Stimulated activated CD8-positive, alpha-beta memory T cell treated with anti-CD3 and anti-CD28 coated beads, Interleukin-15, amount 100 ng/mL, for 1 hour (primary cell): ENCODE data around the gene ZBTB7C.

Experiments used
- DNase-seq: peaks from one replicate; pipeline ENCODE4 v3.0.0-alpha.2; 2020; ENCODE audit warnings: low read depth

The ZBTB7C gene

DNA sequence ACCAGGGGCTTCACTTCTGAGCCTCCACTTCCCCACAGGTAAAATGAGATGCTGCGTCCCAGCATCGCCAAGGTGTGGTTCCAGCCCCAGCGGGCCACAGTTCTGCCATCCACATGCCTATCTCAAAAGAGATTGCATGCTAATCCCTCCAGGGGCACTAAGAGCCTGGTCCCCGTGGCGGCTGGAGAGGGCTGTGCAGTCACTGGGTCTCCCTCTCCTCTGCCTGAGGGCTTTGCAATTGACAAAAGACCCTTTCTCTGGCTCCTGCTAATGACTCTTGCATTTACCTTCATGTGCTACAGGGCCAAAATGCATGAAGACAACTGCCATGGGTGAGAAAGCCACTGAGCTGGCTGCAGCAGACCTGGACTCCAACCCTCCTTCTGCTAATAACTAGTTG is 18.5 kb downstream of the ZBTB7C start:
- DNase-seq: no peak

DNA sequence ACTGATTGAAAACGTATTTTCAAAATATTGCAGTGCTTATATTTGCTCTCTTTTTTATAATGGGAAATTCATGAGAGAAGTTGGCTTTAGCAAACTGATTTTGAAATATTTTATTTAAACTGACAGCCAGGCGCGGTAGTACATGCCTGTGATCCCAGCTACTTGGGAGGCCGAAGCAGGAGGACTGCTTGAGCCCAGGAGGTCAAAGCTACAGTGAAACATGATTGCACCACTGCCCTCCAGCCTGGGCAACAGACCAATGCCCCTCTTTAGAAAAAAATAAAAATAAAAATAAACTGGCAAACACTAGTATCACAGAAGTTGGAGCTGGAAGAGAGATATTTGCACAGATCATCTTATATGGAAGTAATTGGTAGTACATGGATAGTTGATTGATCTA is 20.7 kb downstream of the ZBTB7C start:
- DNase-seq: no peak

DNA sequence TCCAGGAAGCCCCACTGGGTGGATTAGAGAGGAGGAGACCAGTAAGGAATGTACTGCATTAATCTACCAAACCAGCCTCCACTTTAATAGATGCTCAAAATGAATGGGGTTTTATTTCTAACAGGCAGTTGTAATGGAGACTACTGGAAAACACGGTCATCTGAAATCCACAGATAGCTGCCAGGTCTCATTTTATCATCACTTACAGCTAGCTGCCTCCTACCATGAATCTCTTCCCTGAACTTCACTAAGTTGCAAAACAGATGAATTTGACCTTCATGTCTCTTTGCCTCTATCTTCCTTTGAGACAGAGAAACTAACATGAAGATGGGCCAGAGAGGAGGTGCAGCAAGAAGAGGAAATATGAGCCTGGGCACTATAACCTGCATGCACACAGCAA is 21.9 kb downstream of the ZBTB7C start:
- no peak for DNase-seq

DNA sequence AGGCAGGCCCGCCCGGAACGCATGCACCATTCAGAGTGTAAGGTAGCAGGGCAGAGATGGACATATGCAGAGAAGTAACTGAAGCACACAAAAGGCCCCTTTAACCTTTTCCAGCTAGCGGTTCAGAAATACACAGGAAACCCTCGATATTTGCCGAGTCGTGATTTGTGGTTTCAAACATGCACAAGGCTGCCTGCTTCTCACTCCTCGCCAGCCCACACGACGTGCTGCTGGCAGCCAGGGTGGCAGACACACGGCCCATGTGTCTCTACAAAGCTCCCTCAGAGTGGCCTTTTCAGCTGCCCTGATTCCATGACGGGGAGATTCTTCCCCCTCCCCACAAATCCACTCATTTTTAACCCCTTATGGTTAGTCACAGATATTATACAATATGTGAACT is 23.6 kb downstream of the ZBTB7C start:
- no peak for DNase-seq

DNA sequence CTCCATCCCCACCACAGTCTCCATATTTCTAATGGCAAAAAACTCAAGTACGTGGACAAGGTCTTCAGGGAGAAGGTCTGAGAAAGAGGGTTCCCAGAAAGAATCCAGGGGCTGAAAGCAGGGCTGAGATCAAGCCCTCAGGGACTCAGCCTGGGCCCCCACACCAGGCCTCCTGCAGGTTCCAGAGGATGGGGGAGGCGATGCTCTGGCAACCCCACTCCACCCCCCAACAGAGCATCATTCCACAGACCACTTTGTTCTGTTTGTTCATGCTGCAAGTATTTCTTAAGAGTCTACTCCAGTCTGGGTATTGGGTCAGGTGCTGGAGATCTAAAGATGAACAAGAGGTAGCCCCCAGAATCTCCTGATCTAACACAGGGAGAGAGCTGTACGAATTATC is 32.2 kb downstream of the ZBTB7C start:
- DNase-seq: no peak

DNA sequence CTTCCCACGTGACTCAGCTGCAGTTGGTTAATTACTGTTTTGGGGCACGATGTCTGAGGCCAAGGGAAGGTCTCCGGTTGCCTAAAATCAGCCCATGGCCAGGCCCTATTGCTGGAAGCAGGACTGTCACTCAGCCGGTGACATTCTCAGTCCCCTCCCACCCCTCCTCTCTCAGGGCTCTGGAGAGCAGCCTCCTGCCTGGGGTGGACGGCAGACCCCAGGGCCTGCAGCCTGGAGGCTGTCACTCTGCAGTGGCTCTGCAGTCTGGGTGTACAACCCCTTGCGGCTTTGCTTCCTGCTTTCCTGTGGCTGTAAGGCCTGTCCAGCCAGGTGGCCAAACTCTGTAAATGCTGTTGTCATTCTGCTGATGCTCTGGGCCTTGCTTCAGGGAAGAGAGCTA is 32.8 kb downstream of the ZBTB7C start:
- no peak for DNase-seq

DNA sequence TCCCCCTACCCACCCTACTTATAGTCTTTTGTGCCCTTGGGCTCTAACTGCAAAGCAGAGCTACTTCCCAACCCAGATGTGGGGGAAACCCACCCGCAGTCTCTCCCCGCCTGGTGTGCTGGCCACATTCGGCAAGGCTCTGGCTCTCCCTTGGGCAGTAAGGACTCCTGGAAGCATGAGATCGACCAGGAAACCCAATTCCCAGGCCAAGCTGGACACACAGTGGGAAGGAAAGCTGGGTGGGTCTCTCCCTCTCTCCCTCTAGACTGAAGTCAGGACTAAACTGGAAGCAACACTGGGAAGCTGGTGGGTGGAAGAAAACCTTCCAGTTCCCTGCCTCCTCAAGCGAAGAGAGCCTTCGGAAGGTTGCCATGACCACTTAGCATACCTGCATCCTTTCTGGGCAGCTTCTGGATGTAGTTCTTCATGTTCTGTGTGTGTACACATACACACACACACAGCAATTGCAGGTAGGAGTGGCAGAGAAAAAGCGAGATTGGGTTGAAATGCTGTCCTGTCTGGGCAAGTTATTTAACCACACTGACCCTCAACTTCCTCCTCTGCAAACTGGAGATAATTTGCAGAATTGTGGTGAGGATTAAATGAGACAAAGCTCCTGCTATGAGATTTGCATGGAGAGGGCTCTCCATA is 33.9 kb downstream of the ZBTB7C start:
- DNase-seq: no peak

DNA sequence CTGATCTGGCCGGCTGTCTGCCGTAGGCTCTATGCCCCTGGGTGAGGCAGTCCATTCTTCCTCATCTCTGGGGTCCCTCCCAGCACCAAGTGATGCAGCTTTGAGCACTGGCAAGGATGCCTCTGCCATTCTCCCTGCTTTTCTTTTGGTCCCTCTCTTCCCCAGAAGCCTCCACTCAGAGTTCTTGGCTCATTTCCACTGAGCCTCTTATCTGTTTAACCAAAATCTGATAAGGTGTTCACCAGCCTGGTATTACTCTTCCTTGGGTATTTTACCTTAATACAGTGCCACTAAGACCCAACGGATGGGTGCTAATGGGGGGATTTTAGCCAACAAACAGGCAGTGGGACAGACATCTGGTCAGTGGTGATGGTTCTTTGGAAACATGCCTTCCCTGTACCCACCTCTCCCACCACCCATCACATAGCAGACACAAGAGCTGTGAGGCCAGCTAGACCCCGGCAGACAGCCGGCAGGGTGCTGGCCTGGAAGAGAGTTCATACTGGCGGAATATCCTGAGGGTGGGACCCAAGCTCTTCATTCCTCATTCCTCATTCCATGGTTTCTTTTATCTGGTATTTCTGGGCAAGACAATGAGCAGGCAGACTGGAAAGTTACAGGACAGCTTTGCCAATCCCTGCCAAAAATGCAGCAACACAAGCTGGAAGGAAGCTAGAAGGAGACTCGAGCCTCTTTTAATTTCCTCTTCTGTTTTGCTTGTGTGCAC is 34.6 kb downstream of the ZBTB7C start:
- no peak for DNase-seq

DNA sequence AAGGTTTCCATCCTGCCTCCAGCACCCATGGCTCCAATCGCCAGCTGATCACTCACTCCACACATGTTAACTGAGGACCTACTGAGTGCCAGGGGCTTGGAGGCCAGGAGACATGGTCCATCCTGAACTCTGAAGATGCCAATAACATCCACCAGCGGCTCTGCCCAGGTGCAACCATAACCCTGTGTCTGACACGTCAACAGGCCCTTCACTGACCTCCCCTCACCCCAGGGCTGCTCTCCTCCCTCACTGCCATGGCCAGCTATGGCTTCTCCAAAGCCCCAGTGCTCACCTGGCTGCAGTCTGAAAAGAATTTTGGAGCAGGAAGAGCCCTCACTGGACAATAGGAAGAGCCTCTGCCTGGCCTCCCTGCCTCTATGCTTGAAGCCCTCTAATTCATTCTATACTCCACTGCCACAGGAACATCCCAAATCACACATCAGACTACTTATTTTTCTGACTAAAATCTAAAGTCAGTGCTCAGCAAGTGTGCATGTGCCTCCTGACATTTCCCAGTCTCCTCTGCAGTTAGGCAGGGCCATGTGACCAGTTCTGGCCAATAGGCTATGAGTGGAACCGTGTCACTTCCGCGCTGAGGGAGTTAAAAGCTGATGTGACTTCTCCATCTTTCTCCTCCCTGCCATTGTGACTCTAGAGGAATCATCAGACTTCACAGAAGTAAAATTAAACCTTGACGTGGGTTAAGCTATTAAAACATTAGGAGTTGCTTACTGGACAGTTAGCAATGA is 37.2 kb downstream of the ZBTB7C start:
- no peak for DNase-seq

DNA sequence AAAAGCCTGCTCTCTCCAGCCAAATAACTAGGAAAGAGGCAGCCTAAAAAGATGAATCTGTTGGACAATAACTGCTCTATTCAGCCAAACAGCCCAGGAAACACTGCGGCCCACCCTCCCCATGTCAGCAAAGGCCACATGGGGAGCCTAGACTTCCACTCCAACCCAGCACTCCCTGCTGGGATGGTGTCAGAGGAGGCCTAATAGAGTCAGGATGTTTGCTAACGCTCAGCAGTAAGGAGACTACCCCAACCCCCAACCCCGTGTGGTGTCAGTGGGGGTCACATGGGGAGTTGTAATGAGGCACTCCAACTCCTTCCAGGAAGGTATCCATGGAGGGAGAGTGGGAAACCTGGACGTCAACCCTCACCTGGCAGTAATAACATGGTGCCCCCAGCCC is 41.6 kb downstream of the ZBTB7C start:
- no peak for DNase-seq

DNA sequence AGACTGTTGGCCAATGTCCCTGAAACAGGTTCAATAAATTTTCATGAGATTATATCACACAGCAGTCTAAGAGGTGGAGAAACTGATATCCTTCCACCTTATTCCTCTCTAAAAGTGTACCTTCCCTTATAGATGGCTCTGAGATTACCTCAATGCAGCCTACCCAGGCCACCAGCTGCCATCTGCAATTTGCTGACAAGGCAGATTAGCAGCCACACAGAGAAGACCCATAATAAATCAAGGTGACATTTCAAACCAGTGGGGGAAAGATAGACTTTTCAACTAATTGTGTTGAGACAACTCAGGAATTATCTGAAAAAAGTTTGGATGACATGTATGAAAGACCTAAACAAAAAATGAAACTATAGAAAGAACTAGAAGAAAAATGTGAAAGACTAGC is 43.2 kb downstream of the ZBTB7C start:
- DNase-seq: no peak

DNA sequence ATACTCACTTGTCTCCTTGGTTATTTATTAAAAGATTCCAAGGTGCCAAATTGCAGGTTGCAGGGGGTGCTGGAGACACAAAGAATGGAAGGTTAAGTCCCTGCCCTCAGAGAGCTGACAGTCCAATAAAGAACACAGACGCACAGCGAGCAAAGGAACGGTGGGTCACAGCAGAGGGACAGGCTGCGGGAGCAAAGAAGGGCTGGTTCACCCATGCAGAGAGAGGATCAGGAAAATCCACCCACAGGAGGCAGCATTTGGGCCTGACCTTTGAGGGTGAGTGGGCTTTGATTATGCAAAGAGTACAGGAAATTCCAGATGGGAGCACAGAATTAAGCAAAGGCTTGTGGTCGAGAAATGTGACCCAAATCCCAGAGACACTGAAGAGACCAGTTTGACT is 45.0 kb downstream of the ZBTB7C start:
- no peak for DNase-seq

DNA sequence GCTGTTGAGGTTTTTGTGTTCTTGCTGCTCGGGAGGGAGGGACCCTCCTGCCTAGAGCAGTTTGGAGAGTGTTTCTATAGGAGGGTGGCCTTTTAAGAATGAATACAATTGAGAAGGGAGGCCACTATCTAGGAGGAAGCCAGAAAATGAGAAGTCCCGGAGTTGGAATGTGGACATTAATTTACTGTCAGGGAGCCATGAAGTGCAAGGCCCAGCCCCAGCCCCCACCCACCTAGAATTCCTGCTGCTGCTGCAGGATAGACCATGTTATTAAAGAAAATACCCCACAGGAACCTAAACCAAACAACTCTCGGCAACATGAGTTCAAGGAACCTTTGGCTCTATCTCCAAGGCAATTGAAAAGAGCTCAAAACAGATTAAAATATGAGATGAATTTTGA is 46.0 kb downstream of the ZBTB7C start:
- DNase-seq: no peak

DNA sequence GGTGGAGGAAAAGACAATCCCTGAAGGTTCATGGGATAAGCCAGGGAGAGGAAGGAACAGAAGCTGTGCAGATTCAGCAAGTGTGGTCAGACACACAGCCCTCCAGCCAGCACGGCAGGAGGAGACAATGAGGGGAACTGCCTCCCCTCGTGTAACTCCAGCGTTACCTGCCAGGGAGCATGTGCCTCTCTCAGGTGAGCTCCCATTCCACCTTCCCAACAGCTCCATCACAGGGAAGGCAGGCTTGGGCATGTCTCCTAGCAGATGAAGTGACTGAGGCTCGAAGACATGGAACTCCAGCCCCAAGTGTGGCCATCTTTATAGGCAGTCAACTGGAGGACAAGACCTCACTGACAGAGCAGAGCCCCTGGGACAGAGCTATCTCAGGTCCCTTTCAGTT is 47.4 kb downstream of the ZBTB7C start:
- DNase-seq: no peak

DNA sequence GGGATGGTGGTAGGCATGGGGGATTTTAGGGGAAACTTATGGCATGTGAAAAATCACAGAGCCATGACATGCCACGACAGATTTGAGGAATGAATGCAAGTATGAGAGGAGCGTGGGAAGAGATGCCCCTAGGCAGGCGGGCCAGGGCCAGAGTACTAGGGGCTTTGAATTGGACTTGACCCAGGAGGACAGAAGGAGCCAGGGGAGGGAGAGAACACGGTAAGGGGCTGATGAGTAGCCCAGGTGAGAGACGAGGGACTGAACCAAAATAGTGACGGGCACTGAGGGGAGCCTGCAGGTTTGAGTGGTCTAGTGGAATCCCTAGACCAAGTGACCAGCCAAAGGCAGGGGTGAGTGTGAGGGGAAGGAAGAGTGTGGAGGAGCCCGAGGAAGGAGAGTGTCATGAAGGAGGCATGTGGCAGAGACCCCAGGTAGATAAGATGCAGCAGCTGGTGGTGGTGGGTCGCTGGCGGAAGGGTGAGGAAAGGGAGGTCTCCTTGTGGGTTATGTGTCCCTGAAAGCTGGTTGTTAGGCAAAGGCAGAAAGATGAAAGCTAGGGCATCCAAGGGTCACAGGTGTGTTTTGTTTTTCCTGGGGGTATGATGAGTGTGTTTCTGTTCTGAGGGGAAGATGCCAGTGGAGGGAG is 48.7 kb downstream of the ZBTB7C start:
- DNase-seq: no peak

DNA sequence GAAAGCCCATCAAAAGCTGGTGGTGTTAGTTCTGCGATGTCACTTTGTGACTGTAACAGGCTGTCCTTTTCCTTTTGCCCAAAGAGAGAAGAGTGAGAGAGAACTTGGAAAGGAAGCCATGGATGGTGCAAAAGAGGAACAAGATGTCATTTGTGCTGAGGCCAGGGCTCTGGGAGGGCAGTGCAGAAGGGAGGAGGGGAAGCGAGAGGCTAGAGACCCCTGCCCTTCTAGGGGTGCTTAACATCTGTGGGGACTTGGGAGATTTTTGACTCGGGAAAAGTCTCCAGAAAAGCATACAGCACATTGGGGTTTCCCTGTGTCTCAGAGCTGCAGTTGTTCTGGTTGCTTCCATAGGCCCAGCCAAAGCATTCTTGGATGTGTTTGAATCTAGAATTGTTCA is 49.6 kb downstream of the ZBTB7C start:
- DNase-seq: no peak

DNA sequence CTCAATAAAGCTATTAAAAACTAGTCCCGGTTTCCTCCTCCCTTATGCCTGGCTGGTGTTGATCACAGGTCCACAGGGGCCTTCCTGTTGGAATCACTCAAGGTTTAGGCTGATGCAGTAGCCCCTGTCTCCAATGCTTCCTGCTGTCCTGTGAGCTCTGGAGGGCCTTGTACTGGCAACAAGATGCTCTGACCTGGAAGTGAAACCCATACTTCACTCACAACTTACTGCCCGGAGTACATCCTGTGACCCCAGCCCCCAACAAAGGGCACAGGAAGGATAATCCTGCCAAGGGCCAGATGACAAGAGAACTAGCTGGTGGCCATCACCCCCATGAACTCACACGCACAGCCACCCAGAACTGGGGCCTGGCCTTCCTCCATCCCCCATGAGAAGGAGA is 50.3 kb downstream of the ZBTB7C start:
- DNase-seq: no peak

DNA sequence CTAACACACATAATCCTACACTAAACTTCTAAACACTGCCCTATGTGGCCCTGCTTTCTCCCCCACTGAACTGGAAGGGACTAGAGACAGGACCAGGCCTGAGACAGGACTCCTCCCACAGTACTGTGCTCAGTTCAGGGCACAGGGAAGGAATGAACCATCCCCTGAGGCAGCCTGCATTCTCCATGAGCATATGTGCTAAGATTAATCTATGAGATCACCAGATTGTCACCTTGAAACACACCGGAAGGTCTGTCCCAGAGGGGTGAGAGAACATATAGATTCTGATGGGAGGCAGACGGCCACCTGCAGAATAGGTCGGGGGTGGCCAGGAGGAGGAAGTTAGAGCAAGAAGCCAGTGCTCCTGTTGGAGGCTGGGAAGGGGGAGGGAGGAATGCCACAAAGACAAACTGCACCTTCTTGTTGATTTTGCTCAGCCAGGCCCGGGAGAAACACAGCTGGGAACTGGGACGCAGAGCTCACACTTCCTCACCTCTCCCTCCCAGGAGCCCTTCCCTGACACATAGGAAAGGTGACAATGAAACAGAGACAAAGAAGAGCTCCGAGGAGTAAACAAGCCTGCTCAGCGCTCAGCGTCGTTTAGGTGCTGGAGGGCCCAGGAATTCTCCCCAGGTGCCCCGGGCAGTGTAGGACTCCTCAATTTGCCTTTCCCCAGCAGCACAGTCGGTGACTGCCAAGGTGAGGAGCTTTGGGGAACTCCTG is 52.1 kb downstream of the ZBTB7C start:
- no peak for DNase-seq

DNA sequence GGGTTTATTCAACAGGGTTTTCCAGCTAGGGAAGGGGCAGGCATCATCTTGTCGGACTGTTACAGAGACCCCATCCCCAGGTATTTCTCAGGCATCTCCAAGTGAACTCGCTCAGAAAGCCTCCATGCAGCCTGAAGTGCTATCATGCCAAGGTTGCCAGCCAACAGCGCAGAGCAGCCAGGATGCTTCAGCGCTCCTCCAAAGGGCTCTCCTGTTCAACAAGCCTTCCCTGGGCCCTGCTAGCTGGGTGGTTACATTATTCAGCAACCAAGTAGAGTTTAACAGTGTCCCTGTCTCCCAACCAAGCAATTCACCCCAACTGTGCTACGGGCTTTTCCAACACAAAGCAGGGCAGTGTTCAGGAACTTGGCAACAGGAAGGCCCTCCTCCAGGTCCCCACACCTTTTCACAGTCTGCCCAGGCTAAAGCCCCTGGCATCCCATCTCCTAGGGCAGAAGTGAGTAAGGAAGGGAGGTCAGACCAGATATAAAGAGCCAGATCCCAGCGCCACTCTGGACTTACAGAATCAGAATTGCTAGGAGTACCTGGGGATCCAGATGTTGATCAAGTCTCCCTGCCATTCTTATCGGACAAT is 52.9 kb downstream of the ZBTB7C start:
- DNase-seq: no peak

DNA sequence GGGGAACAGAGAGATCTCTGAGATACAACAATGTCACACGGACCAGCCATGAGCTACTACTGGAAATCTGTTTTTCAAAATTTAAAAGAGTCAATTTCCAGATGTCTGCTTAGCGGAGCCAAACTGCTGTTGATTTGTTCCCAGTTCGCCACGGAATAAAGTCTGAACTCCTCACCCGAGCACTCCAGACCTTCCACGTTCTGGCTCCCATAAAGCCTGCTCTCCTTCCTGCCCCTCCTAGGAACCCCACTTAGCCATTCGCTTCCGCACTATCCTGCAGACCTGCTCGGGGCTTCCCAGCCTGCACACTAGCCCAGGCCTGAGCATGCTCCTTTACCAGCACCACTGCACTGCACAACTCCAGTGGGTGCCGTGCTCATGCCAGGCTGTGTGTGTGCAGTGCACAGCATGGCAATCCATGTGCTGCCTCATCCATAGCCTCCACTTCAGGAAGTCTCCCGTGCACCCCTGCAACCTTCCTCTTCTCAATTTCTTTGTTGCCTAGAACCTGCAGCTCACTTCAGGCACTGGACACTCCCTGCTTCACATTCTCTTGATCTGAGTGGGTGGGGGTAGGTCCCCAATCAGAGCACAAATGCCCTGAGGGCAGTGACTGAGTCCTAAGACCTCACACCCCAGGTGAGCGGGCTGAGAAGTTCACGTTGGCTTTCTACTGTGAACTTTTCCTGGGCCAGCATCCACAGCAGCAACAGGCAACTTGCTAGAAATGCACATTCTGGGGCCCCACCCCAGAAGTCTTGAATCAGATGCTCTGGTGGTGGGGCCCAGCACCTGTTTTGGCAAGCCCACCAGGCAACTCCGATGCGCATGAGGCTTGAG is 53.7 kb downstream of the ZBTB7C start:
- no peak for DNase-seq

DNA sequence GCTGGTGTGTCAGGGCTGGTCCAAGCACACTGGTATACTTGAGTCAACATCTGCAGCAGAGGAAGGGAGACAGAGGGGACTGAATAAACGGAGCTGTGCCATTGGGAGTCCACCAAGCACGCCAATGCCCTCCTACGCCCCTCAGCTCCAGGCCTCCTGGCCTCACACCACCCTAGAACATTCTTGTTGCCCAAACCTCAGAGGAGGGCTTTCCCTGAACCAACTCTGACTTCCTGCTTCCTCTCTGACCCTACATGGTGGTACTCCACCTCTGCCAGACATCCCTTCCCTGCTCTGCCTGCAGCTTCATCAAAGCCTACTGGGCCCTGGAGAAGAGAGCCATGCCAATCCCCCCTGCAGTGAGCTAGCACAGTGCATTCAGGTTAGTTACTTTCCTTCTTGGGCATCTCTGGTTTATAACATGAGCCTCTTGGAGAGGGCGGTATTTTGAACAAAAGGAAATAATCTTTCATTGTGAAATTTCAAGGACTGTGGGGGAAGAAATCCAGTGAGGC is 54.4 kb downstream of the ZBTB7C start:
- no peak for DNase-seq
